CD14-positive monocyte (primary cell): ENCODE data around the gene CNTNAP2. TPM values are rescaled to one million over a fixed set of nuclear protein-coding genes. Genes with fewer than 3 reads are reported as not detected.
A peak's percentile ranks its signal among the peaks of the same experiment; 100 is the strongest.

Experiments
- DNase-seq, 3 donors: peaks; one replicate each; pipeline ENCODE4 v3.0.0-alpha.2; 2011 to 2022
- H2AFZ ChIP-seq: 2 replicates; pipeline ENCODE4 v1.6.0; 2012; ENCODE audit warnings: mild to moderate bottlenecking, low read depth, low read length, inconsistent platforms; ENCODE audit not compliant: insufficient read depth, poor library complexity, severe bottlenecking
- H3K27ac ChIP-seq, 2 donors: 1 replicate in 1 of 2; 2 replicates in 1 of 2; pipeline ENCODE4 v1.5.1; 2012 to 2013; ENCODE audit warnings: low read length in 2 of 2, control low read depth in 1 of 2, inconsistent platforms in 1 of 2, low read depth in 1 of 2, mild to moderate bottlenecking in 1 of 2
- H3K27me3 ChIP-seq, 2 donors: one replicate each; pipeline versions ENCODE4 v1.6.0 to v1.6.1; 2011 to 2013; ENCODE audit warnings: low read length in 2 of 2; ENCODE audit not compliant: control insufficient read depth in 2 of 2, insufficient read depth in 2 of 2
- H3K36me3 ChIP-seq, 2 donors: replicated peaks in 1 of 2; 1 replicate in 1 of 2; 2 replicates in 1 of 2; pipeline versions ENCODE4 v1.5.1 to v1.6.1; 2012 to 2013; ENCODE audit warnings: low read length in 2 of 2, control low read depth in 1 of 2, inconsistent platforms in 1 of 2, mild to moderate bottlenecking in 1 of 2; ENCODE audit not compliant: insufficient read depth in 2 of 2, control insufficient read depth in 1 of 2
- H3K4me1 ChIP-seq, 2 donors: 1 replicate in 1 of 2; 2 replicates in 1 of 2; pipeline versions ENCODE4 v1.5.1 to v1.6.1; 2012 to 2013; ENCODE audit warnings: low read length in 2 of 2, control low read depth in 1 of 2, inconsistent platforms in 1 of 2, mild to moderate bottlenecking in 1 of 2, moderate library complexity in 1 of 2; ENCODE audit not compliant: insufficient read depth in 2 of 2, control insufficient read depth in 1 of 2
- H3K4me2 ChIP-seq: replicated peaks from 2 replicates; pipeline ENCODE3; 2012; ENCODE audit warnings: low read length, moderate library complexity, mild to moderate bottlenecking; ENCODE audit not compliant: poor library complexity, severe bottlenecking; ENCODE audit errors: extremely low read depth
- H3K4me3 ChIP-seq, 3 experiments: fragments of 200-600 bp in 1 of 3; sonication (generic) in 1 of 3; replicated peaks in 1 of 3; 1 replicate in 2 of 3; 2 replicates in 1 of 3; pipeline ENCODE4 v1.5.1; 2011 to 2013; ENCODE audit warnings: low read length in 3 of 3, mild to moderate bottlenecking in 3 of 3, control low read depth in 2 of 3, low read depth in 2 of 3, inconsistent platforms in 1 of 3, moderate library complexity in 1 of 3
- H3K79me2 ChIP-seq: 2 replicates; pipeline ENCODE4 v1.6.0; 2012; ENCODE audit warnings: mild to moderate bottlenecking, control low read depth, inconsistent platforms, low read length, moderate library complexity; ENCODE audit not compliant: insufficient read depth
- H3K9ac ChIP-seq: 2 replicates; pipeline ENCODE4 v1.6.0; 2017; ENCODE audit warnings: low read length, mild to moderate bottlenecking; ENCODE audit not compliant: insufficient read depth, poor library complexity, severe bottlenecking
- H3K9me3 ChIP-seq, 2 donors: replicated peaks in 1 of 2; 1 replicate in 1 of 2; 2 replicates in 1 of 2; pipeline versions ENCODE4 v1.5.1 to v1.6.1; 2012 to 2013; ENCODE audit warnings: low read length in 2 of 2, control low read depth in 1 of 2; ENCODE audit not compliant: control insufficient read depth in 1 of 2, insufficient read depth in 1 of 2
- H4K20me1 ChIP-seq: 2 replicates; pipeline ENCODE4 v1.6.0; 2012; ENCODE audit warnings: mild to moderate bottlenecking, low read length, control low read depth, moderate library complexity; ENCODE audit not compliant: insufficient read depth
- H3K27ac Mint-ChIP-seq, 7 donors: one replicate each; pipeline ENCODE4 v1.8.0; 2020; ENCODE audit warnings: mild to moderate bottlenecking in 7 of 7, mixed read lengths in 7 of 7, moderate library complexity in 6 of 7, inconsistent platforms in 2 of 7
- H3K27me3 Mint-ChIP-seq, 3 donors: one replicate each; pipeline ENCODE4 v1.8.0; 2021 to 2022; ENCODE audit warnings: low read depth in 3 of 3, mild to moderate bottlenecking in 3 of 3, mixed read lengths in 3 of 3, moderate library complexity in 3 of 3, inconsistent platforms in 1 of 3
- H3K36me3 Mint-ChIP-seq, 2 donors: one replicate each; pipeline ENCODE4 v1.8.0; 2020; ENCODE audit warnings: mixed read lengths in 2 of 2, inconsistent platforms in 1 of 2, mild to moderate bottlenecking in 1 of 2
- H3K4me1 Mint-ChIP-seq: one replicate; pipeline ENCODE4 v1.8.0; 2020; ENCODE audit warnings: mild to moderate bottlenecking, mixed read lengths
- H3K4me3 Mint-ChIP-seq, 2 donors: one replicate each; pipeline ENCODE4 v1.8.0; 2020; ENCODE audit warnings: mild to moderate bottlenecking in 2 of 2, mixed read lengths in 2 of 2, moderate library complexity in 1 of 2
- H3K9me3 Mint-ChIP-seq, 7 donors: one replicate each; pipeline ENCODE4 v1.8.0; 2020 to 2022; ENCODE audit warnings: mixed read lengths in 7 of 7, mild to moderate bottlenecking in 6 of 7, moderate library complexity in 6 of 7, inconsistent platforms in 2 of 7
- WGBS: methylation state at CpG from one replicate; pipeline ENCODE4 v1.1.5; 2013; ENCODE audit warnings: missing lambda C conversion rate; ENCODE audit not compliant: insufficient coverage; 5-methylcytosine and 5-hydroxymethylcytosine counted together
- intact Hi-C, 2 donors: fragments of 100-400 bp; cut with micrococcal nuclease; formaldehyde crosslinking; loops; one replicate each; pipeline versions ENCODE4 v1.15.0 to v1.15.1; 2023
- polyA minus RNA-seq: library from RNA; depleted of rRNA, polyadenylated mRNA; stranded (reverse); fragments of >200 nt; gene quantifications from 2 replicates; pipeline ENCODE4 v1.2.3, GENCODE V29; 2012
- polyA plus RNA-seq, 3 donors: library from polyadenylated mRNA; depleted of rRNA in 1 of 3; unstranded in 2 of 3; stranded (reverse) in 1 of 3; fragments of 300-500 nt in 2 of 3; fragments of >200 nt in 1 of 3; fragmentation: Illumina TruSeq in 2 of 3; gene quantifications; 1 replicate in 2 of 3; 2 replicates in 1 of 3; pipeline ENCODE4 v1.2.3, GENCODE V29; 2012 to 2021
- total RNA-seq, 12 experiments: library from RNA in 1 of 12; stranded (reverse) in 1 of 12; fragments of 120-200 nt in 1 of 12; gene quantifications; one replicate each; pipeline ENCODE4 v1.2.4 and lab custom pipeline; 2013 to 2026; ENCODE audit warnings: mixed read lengths in 6 of 12, inconsistent platforms in 1 of 12
- TF ChIP-seq, protein P1 (sequence below): fragments of 200-600 bp; IDR thresholded peaks from one replicate; pipeline ENCODE4 v1.8.0; 2022; ENCODE audit warnings: antibody characterized with exemption, mild to moderate bottlenecking

The CNTNAP2 gene
- 0.10 TPM for total RNA-seq (2013)
- polyA plus RNA-seq (under 1 TPM in 1 of 3 donors, not detected in 2; 0.01 TPM), polyA minus RNA-seq (under 0.01 and 0.08 TPM in 2 replicates), total RNA-seq (lab: John Stamatoyannopoulos, UW) (0 to 15.2 (median 0.25) reads per million in 11 experiments)

DNA sequence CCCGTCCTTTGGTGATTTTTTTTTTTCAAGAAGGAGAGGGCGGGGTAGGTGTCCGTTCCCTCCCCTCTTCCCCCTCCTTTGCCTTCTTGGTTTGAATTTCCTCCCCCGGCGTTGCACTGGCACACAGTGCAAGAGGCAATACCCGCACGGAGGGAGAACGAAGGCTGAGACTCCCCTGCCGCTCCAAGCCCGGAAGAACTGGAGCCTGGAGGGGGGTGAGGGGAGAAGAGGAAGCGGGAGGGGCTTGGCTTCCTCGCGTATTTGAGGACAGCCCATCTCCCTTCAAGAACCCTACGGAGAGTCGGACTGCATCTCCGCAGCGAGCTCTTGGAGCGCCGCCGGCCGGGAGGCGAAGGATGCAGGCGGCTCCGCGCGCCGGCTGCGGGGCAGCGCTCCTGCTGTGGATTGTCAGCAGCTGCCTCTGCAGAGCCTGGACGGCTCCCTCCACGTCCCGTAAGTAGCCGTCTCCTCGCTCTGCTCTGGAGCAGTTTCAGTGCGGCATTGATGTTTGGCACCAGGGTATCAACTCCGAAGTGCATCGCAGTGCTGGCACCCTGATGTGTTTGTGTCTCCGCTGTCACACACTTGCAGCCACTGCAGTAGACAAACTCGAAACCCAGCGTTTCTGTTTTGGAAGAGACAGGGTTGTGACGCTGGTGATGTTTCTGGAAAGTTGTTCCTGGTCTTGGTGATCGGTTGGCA, at the start of gene CNTNAP2:
TSS of gene CNTNAP2 (plus strand) at position 281 of the 702 bp plus-strand sequence. CDS start at position 357, 76 bp downstream.
- intact Hi-C loops: no loop called here
- Mint-ChIP-seq H3K27me3 (peaks cover 21 to 32% (median 28%) of the 10 kb centered on the region in 3 donors), H3K4me1 (peaks cover 13% of the 10 kb centered on the region), H3K27ac (peak within 1 kb of the TSS in 1 of 7 donors; percentile 16), H3K4me3 (peak within 1 kb of the TSS; percentile 56 to 88), H3K36me3 (no peaks in the 10 kb centered on the region), H3K9me3 (peaks cover 0 to 7% (median 0%) of the 10 kb centered on the region in 7 donors)
- no peak for DNase-seq
- Histone ChIP-seq H3K36me3 (no peaks in the 10 kb centered on the region), H3K4me2 (peak within 1 kb of the TSS; percentile 73), H3K27ac (no peak within 1 kb of the TSS), H2AFZ (no peak within 1 kb of the TSS), H3K9ac (no peak within 1 kb of the TSS), H4K20me1 (no peaks in the 10 kb centered on the region), H3K27me3 (peaks cover 15 to 34% of the 10 kb centered on the region in 2 donors), H3K79me2 (no peaks in the 10 kb centered on the region), H3K9me3 (no peaks in the 10 kb centered on the region), H3K4me1 (peaks cover 0 to 9% of the 10 kb centered on the region in 2 donors), H3K4me3 (peak within 1 kb of the TSS; percentile 2 to 63 (median 11))
- under 1% methylated on average over 37 of the region's 42 CpGs for WGBS
- TF ChIP-seq, protein P1, sequence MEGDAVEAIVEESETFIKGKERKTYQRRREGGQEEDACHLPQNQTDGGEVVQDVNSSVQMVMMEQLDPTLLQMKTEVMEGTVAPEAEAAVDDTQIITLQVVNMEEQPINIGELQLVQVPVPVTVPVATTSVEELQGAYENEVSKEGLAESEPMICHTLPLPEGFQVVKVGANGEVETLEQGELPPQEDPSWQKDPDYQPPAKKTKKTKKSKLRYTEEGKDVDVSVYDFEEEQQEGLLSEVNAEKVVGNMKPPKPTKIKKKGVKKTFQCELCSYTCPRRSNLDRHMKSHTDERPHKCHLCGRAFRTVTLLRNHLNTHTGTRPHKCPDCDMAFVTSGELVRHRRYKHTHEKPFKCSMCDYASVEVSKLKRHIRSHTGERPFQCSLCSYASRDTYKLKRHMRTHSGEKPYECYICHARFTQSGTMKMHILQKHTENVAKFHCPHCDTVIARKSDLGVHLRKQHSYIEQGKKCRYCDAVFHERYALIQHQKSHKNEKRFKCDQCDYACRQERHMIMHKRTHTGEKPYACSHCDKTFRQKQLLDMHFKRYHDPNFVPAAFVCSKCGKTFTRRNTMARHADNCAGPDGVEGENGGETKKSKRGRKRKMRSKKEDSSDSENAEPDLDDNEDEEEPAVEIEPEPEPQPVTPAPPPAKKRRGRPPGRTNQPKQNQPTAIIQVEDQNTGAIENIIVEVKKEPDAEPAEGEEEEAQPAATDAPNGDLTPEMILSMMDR: no peak

DNA sequence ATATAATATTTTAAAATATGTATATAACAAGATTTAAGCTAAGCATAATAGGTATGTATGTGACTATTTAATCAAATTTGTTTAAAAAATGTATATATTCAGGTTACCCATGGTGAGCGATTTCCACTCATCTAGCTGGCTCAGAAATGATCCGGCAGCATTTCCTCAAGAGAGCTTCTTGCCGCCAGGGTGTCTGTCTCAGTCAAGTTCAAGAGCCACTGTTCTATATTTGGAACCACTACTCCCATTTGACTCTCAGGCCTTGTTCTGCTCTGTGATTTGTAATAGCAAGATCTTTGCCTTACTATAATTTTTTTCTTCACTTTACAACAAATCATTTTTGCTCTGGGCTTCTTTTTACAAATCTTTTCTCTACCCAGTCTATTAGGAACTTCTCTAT, 48.7 kb upstream of the CNTNAP2 start:
- Histone ChIP-seq H2AFZ (no peak overlapping the region), H3K79me2 (no peaks in the 10 kb centered on the region), H3K4me1 (no peaks in the 10 kb centered on the region), H4K20me1 (no peaks in the 10 kb centered on the region), H3K9me3 (no peaks in the 10 kb centered on the region), H3K4me3 (no peak overlapping the region), H3K9ac (no peak overlapping the region), H3K36me3 (no peaks in the 10 kb centered on the region), H3K4me2 (no peak overlapping the region), H3K27ac (no peak overlapping the region), H3K27me3 (no peaks in the 10 kb centered on the region)
- no peak overlapping the region for H3K27ac Mint-ChIP-seq
- no peaks in the 10 kb centered on the region for H3K27me3 Mint-ChIP-seq
- TF ChIP-seq, protein P1: no peak
- H3K9me3 Mint-ChIP-seq: peaks cover 0 to 5% (median 1%) of the 10 kb centered on the region in 7 donors
- no peak overlapping the region for H3K4me3 Mint-ChIP-seq
- intact Hi-C loops: no loop called here
- no peaks in the 10 kb centered on the region for H3K36me3 Mint-ChIP-seq
- H3K4me1 Mint-ChIP-seq: no peaks in the 10 kb centered on the region
- no CpG with 5 or more reads among the region's 3 CpGs for WGBS
- no peak for DNase-seq
